NCI-H1694 treated with DMSO at 0.1 percent for 48 hours (cell line): ENCODE measurements around the gene SLC25A44.

Experiments
- DNase-seq: peaks from one replicate; lab custom pipeline; 2025; lab: John Stamatoyannopoulos, UW

SLC25A44 gene

DNA sequence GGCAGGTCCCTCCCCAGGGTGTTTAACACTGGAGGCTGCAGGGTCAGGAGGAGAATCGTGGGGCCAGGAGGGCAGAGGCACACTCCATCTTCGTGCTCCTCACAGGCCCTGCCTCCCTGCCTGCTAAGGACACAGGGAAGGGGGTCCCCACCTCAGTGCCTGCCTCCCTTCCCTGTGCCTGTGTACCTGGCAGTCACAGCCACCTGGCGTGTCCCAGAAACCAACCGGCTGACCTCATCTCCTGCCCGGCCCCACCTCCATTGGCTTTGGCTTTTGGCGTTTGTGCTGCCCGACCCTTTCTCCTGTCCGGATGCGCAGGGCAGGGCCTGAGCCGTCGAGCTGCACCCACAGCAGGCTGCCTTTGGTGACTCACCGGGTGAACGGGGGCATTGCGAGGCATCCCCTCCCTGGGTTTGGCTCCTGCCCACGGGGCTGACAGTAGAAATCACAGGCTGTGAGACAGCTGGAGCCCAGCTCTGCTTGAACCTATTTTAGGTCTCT is 47.5 kb downstream of the SLC25A44 start:
- peak; percentile 21 for DNase-seq

DNA sequence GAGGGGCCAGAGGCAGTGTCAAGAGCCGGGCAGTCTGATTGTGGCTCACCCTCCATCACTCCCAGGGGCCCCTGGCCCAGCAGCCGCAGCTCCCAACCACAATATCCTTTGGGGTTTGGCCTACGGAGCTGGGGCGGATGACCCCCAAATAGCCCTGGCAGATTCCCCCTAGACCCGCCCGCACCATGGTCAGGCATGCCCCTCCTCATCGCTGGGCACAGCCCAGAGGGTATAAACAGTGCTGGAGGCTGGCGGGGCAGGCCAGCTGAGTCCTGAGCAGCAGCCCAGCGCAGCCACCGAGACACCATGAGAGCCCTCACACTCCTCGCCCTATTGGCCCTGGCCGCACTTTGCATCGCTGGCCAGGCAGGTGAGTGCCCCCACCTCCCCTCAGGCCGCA is 48.0 kb downstream of the SLC25A44 start, which contains the start of gene BGLAP:
Gene BGLAP (plus strand): TSS at position 259 of the 400 bp plus-strand sequence. CDS start 48 bp downstream, at position 307.
- no peak for DNase-seq

DNA sequence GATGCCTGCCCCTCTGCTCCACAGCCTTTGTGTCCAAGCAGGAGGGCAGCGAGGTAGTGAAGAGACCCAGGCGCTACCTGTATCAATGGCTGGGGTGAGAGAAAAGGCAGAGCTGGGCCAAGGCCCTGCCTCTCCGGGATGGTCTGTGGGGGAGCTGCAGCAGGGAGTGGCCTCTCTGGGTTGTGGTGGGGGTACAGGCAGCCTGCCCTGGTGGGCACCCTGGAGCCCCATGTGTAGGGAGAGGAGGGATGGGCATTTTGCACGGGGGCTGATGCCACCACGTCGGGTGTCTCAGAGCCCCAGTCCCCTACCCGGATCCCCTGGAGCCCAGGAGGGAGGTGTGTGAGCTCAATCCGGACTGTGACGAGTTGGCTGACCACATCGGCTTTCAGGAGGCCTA is 48.8 kb downstream of the SLC25A44 start:
- no peak for DNase-seq

DNA sequence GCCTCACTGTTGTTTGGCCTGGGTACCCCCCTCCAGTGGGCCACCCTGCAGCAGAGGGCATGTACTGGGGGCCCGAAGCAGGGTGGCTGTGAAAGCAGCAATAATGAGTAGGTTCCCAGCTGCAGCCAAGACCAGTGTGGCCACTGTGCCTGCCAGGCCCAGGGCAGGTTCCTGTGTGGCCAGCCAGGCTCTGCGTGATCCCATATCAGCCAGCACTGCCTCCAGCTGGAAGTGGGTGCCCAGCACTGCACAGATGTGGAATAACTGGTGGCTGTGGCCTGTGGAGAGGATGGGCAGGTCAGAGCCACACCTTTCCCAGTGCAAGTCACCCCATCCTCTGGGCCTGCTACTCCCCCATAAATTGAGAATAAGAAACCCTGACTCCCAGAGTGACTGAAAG is 50.2 kb downstream of the SLC25A44 start:
- no peak for DNase-seq

DNA sequence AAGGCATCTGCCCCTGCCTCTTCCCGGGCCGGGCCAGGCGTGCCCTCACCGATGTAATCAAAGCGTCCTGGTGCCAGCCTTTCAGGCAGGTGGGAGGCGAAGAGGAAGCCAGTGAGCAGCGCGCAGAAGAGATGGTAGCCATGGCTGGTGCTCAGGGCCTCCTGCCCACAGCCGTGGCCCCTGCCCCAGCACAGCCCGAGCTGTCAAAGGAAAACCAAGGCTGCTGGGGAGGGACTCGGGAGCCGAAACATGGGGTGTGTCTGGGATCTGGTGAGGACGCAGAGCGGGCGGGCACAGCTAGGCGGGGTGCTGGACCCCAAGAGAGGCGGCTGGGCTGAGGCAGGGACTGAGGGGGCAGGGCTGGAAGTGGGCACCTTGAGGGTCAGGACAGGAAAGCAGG is 50.8 kb downstream of the SLC25A44 start:
- no peak for DNase-seq

DNA sequence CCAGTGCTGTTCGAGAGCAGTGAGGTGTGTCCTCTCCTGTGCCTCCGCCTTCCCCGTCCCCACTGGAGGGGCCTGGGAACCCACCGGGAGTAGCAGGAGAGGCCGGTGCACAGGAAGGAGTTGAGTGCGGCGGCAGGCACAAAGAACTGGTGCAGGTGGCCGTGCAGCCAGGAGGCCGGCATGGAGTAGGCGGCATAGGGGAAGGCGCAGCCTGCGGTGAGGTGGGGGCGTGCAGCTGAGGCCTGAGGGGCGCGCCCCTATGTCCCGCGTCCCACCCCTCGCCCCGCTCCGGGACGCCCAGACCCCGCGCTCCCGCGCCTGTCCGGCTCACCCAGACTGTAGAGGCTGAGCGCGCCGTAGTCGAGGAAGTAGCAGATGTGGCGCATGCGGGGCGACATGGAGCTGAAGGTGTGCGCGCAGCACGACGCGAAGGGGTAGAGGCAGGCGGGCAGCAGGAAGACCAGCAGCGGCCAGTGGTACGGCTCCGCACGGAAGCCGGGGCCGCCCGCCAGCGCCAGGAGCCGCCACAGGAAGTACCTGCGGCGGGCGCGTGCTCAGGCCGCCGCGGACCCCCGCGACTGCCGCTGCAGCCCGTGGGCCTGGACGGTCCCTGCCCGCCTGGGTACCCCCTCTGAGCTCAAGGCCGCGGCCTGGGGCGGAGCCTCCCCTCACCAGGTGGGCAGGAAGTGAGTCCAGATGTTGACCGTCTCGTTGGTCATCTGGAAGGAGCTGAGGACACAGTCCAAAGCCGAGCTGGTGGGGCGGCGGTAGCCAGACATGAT is 51.7 kb downstream of the SLC25A44 start:
- peak; percentile 26 for DNase-seq

DNA sequence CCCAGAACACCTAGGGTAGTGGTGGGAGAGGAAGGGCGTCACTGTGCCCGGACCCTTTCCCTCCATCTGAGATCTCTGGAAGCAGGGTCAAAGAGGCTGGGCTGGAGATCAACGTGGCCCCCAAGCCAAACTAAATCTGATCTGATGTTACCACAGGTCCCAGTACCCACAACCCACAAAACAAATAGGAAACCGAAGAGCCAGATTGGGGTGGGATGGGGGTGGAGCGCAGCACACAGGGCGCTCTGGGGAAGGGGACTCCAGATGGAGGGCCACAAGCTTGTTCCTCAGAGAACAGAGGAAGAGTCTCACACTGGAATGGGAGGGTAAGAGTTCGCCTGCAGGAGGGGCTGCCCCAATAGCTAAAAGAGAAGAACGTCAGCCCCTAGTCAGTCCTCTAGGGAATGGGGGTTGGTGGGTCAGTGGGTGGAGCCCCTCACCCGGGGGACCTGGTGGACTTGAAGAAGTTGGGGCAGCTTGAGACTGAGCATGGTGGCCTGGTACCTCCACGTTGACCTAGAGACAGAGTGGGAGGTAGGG is 52.4 kb downstream of the SLC25A44 start:
- no peak for DNase-seq

DNA sequence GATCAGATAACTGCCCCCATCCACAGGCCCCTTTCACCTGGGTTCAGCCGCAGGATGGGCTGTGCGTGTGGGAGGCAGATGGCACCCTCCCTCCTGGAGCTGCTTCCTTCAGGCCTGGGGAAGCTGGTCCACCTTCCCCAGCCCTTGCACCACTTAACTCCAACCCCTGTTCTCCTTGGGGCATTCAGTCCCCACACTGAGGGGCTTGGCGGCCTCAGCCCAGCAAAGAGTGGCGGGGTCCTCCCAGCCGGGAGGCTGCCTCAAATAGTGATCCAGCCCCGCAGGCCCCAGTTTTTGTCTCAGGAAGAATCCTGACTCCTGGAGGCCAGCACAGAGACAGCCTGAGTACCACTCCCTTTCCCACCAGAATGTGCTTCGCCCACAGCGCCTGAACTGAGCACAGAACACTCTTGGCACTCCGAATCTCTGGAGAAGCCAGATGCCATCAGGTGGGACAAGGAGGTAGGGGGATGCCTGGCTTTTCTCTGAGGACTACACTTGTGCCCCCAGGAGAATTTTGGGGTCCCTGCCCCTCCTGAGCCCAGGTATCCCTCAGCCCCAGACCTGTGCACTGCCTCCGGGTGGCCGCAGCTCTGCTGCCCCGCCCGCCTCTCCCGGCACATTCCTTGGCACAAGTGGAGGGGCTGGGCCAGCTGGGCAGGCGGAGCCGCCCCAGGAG is 53.0 kb downstream of the SLC25A44 start:
- no peak for DNase-seq

DNA sequence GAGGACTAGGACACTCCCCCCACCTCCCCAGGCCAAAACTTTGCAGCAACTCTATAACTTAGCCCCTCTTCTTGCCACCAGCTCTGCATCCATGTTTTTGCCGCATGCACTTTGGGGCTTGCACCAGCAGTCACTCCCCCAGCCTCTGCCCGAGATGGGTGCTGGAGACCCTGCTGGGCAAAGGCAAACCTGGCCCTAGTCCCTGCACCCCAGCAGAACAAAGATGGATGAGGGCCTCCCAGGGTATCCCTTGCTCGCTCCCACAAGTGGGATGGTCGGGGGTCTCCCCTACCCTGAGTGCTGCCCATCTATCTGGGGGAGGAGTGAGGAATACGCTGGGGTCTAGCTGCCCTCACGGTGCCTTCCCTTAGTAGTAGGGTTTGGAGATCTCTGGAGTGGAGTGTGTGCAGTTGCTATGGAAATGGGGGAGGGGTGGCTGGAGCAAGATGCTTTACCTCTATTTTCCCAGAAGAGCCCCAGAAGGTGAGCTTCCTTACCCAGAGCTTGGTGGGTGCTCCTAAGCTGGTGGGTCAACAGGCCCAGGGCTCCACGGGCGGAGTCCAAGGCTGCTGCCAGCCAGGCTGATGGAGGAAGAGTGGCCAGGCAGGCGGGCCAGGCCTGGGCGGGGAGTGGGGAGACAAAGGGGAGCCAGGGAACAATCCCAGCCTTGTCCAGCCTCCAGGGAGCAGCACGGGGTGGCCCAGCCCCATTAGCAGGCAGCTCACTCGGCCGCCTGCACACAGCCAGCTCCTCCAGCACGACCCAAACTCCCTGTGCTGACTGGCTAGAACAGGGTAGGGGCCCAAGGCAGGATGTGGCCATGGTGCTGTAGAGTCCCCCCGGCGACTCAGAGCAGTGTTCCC is 53.8 kb downstream of the SLC25A44 start, which contains the start of gene PAQR6:
Gene PAQR6 (minus strand): TSS at position 597 of the 863 bp plus-strand sequence. CDS start 1,325 bp downstream, outside the sequence.
- DNase-seq: no peak

DNA sequence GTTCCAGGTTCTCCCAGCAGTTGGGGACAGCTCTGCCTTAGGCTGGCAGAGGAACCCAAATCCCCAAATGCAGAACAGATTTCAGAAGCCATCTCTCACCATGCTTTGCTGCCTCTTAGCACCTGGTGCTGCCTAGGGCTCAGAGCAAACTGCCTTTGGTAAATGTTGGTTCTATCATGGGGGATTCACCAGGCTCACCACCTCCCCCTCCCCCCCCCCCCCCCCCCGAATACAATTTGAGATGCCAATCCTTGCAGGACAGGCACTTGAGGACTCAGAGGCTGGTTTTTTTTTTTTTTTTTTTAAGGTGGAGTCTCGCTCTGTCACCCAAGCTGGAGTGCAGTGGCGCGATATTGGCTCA is 54.4 kb downstream of the SLC25A44 start:
- no peak for DNase-seq

DNA sequence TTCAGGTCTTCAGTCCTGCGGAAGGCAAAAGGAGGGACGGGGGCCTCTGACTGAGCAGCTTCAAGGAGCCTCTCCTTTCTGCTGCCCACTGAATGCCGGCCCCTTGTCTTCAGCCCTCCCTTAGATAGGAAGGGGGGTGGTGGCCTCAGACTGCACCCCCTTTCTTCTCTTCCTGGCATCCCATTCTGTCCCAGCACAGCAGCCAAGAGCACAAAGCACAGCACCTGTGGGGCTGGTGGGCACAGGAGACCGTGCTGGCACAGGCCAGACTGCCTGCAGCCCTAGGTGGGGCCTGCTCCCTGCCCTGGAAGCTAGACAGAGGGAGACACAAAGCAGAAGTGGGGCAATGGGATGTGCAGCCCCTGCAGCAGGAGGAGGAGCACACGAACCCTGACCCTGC is 55.7 kb downstream of the SLC25A44 start:
- no peak for DNase-seq

DNA sequence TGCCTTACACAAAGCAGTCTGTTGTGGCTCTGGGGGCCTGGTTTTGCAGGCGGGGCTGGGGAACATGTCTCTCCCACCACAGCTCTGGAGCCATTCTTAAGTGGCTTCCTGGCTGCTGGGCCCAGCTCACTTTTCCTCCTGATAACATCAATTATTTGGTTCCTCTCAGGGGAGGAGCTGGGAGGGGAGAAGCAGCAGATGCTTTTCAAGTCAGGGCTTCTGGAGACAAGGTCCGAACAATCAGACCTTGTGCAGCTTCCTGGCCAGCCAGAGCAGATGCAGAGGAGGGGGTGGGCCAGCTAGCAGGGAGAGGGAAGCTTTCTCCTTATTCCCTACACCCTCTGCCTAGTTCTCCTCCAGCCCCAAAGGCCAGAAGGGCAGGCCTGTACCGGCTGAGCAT is 57.6 kb downstream of the SLC25A44 start:
- DNase-seq: no peak

DNA sequence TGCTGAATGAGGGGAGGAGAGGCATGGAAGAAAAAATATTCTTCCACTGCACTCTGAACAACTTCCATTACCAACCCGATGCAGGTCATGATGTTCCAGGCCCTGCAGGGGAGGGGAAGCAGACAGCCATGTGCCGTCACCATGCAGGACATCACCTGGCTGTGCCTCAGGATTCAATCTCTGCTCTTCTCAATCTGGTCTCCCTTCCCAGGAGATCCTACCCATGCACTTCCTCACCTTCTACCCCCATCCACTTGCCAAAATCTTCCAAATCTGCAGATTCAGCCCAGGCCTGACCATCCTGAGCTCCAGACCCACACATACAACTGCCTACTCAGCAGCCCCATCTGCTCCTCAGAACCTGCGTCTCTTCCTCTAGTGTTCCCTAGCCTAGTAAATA is 59.7 kb downstream of the SLC25A44 start:
- no peak for DNase-seq

DNA sequence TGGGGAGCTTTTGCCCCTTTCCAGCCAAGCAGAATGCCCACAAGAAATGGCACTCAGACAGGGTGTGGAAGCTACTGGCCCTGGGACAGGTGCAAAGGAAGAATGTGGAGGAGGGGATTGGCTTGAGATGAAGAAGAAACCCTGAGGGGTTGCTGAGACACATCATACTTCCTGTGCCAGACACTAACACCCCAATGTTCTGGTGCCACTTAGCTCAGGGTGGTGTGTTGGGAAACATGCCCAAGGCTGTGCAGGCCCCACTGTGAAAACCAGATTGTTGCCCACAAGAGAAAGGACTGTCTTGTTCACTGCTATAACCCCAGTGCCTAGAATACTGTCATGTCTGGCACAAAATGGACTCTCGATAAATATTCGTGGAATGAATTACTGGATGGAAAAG is 63.8 kb downstream of the SLC25A44 start:
- DNase-seq: no peak

DNA sequence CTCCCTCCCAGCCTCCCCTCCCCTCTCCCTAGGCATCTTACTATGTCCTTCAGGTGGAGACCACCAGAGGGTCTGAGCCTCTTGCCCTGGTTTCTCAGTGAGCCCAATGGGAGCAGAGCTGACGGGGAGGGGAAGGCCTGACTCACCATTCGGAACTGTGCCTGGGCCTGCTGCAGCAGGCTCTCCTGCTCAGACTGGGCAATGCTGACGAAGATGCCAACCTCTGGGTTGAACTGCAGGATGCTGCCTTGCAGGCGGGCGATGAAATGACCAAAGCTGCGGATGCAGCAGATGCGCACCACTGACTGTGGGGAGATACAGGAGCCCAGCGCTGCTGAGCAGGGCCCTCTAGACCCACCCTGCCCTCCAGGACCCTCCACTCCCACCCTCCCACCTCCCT is 65.0 kb downstream of the SLC25A44 start:
- DNase-seq: no peak

DNA sequence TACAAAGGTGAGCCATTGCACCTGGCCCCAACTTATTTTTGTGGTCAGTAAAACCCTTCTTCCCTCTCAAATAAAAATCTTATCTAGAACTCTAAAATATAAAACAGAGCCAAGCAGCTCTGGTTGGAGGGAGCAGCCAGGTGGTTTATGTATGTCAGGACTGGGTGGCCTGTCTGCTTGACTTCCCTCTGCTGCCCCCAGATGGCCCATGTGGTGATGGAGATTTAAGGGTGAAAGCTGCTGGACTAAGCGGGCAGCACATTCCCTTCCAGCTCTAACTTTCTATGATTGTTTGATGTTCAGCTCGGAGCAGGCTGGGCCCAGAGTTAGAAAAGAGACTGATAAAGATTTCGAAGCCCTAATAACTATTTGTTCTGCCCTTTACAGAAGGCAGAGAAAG is 65.9 kb downstream of the SLC25A44 start:
- DNase-seq: no peak

DNA sequence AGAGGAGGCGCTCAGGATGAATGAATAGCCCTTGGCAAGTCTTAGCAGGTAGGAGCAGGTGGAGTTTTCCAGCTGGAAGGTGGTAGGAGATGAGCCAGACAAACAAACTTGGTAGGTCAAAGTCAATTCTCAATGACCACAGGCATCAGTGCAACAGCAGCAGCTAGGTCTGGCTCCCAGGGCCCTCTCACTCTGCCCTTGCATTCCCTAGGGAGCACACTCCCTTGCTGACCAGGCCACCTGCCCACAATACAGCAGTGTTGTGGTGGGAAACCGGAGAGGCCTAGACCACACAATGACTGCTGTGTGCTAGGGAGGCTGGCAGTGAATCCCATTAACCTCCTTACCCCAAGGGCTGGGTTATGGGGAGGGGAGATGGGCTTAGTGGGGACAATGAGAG is 67.0 kb downstream of the SLC25A44 start:
- DNase-seq: no peak
